ENCODE data around the gene HELT.
"Not testable (repeated sequence)": the region's sequence is repeated elsewhere in the genome, so short reads cannot be mapped to it uniquely, and the experiment has no call there.

HELT gene, protein sequence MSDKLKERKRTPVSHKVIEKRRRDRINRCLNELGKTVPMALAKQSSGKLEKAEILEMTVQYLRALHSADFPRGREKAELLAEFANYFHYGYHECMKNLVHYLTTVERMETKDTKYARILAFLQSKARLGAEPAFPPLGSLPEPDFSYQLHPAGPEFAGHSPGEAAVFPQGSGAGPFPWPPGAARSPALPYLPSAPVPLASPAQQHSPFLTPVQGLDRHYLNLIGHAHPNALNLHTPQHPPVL

DNA sequence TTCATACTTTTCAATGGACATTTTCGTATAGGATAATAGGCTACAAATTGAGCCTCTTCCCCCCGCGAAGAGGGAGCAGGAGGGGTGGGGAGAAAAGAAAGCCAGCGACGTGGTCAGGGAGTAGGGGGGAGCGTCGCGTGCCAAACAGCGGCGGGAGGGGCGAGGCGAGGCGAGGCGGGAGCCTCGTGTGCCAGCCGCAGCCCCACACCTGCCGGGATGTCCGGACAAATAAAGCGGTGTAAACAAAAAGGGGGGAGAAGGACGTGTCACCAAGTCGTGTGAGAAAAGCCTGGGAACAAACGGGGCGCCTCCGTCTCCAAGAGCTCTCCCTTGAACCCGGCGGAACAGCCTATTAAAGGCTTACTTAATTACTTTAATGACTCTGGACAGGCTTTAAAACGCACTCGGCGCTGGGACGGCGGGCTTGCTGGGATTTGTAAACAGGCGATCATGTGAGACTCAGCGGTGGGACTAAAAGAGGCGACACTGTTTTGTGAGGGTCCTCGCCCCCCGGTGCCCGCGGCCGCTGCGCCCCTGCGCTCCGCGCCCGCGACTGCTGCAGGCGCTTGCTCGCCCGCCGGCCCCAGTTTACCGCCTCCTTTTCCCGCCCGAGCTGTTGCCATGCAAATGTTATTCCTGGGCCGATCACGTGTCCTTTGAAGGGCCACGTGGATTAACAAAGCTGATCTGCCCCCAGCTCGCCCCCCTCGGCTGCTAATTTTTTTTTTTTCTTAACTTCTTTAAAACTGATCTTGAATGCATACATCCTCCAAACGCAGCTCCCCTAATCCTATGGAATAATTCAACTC lies at the start of gene HELT:
TSS of gene HELT (plus strand) at position 527 of the 809 bp plus-strand sequence. CDS start 439 bp downstream, outside the sequence.
- no peak for DNase-seq (ENCODE audit: low read depth)

DNA sequence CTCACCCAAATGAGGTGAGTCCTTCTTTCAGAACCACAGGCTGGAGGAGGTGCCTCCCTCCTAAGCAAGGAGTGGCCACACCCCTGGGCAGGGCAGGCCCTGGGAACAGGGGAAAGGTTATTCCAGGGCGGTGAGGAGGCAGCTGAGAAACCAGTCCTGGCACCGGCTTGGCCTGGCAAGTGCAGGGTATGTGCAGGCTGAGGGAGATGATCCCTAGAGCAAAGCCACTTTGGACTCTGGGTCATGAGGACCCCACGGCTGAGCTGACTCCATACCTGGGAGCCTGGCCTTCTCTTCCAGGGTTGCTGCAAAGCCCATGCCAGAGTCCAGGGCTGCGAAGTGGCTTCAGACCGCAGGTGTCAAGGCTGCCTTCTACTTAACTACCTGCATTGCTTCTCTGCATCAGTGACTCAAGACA lies 49.5 kb upstream of the HELT start:
- DNase-seq (ENCODE audit: low read depth) = no peak

DNA sequence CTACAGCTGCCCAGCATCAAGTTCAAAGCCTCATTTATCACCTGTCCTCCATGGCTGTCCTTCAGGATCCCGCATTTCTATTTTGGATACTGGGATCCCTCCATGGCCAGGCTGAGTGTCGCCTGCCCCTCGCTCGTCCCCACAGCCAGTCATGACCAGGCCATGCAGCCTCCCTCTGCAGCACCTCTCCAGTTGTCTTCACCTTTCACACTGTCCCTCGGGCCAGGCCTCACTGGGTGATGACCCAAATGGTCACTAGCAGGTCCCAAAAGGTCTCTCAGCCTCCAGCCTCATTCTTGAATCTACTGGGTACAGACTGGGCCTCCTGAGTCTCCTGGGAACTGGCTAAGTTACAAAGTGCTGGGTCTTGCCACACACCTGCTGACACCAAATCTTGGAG lies 48.7 kb upstream of the HELT start:
- DNase-seq (ENCODE audit: low read depth) = no peak

DNA sequence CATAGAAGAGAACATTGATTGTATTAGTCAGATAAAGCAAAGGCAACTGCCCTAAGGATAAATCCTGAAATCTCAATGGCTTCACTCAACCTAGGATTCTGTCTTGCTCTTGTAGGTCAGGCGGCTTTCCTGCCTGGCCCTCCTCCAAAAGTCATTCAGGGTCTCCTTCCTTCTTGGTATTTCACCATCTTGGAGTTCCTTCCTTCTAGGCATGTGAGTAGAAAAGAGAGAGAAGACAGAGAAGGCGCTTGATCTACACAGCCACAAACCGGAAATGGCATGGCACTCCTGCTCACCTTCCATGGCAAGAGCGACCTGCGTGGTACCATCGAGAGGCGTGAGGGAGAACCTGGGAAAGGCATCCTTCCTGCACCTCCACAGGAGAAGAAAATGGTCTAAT lies 45.3 kb upstream of the HELT start:
- DNase-seq (ENCODE audit: low read depth) = no peak

DNA sequence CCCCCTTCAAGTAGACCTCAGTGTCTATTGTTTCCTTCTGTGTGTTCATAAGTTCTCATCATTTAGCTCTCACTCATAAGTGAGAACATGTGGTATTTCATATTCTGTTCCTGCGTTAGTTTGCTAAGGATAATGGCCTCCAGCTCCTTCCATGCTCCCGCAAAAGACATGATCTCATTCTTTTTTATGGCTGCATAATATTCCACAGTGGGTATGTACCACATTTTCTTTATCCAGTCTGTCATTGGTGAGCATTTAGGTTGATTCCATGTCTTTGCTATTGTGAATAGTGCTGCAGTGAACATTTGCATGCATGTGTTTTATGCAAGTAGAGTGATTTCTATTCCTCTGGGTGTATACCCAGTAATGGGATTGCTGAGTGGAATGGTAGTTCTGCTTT lies 41.9 kb upstream of the HELT start:
- not testable (repeated sequence) for DNase-seq (ENCODE audit: low read depth)

DNA sequence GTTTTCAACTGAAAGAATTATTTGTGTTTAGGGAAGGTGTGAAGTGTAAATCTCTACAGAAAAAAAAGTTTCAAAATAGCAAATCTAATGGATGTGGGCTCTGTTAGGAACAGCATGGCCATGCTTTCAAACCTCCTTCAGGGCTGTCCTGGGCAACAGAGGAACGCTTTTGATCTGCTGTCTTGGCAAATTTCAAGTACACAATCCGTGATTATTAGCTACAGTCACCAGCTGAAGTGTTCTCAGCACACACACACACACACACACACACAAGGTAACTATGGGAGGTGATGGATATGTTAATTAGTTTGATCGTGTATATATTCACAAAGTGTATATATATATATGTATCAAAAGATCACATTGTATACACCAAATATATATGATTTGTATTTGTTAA lies 40.5 kb upstream of the HELT start:
- no peak for DNase-seq (ENCODE audit: low read depth)

DNA sequence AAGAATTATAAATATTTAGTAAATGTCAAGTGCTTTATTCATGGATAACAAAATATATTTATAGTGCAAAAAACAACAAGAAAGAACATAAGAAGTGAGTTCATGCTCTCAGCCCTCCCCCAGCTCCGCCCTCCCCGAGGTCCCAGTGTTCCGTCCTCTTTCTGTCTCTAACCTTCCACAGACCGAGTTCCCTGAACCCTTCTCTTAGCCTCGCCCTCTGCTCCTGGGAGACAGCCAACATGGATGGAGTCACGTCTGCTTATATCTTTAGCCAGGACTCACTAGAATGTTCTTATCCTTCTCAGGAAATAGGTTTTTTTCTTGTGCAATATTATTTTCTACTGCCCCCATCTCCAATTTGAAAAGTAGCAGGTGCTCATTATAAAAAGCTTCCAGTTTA lies 40.1 kb upstream of the HELT start:
- no peak for DNase-seq (ENCODE audit: low read depth)

DNA sequence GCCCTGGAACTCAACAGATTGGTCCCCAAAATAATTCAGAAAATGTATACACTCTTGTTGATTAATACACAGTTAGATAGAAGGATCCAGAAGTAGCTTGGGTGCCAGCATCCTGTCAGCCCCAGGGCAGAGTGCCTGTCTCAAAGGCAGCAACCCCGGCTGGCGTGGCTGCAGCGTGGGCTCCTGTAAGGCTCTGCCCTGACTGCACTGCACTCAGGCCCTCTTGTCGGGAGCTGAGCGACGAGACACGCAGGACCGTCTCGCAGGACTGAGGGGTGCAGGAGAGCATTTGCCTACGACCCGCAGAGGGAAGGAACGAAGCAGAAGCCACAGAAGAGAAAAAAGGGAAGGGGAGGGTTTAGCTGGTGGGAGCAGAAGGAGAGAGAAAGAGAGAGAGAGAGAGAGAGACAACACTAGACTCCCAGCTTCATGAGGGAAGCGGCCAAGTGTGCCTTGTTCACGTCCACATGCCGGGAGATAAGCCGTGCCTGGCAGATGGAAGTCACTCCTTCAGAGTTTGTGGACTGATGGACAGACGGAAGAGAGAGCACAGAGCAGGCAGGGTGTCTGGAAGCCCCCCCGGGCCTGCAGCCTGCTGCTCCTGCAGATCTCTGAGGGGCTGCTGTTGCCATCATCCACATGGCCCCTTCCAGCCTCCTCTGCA lies 38.7 kb upstream of the HELT start:
- no peak for DNase-seq (ENCODE audit: low read depth)

DNA sequence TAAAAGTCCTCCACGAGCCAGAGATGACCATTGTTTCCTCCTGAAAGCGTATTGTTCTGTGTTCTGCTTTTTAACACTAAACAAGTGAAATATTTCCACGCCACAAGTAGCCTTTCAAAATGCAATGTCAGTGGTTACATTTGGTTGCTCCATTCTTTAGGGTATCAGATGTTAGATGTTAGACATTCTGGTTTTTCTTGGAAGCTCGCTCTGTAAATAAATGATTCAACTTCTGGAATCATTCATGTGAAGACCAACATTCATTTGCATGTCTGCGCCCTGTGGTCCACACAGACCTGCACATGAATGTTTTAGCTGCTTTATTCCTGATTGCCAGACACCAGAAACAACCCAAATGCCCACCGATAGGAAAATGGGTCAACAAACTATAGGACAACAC lies 38.0 kb upstream of the HELT start:
- no peak for DNase-seq (ENCODE audit: low read depth)

DNA sequence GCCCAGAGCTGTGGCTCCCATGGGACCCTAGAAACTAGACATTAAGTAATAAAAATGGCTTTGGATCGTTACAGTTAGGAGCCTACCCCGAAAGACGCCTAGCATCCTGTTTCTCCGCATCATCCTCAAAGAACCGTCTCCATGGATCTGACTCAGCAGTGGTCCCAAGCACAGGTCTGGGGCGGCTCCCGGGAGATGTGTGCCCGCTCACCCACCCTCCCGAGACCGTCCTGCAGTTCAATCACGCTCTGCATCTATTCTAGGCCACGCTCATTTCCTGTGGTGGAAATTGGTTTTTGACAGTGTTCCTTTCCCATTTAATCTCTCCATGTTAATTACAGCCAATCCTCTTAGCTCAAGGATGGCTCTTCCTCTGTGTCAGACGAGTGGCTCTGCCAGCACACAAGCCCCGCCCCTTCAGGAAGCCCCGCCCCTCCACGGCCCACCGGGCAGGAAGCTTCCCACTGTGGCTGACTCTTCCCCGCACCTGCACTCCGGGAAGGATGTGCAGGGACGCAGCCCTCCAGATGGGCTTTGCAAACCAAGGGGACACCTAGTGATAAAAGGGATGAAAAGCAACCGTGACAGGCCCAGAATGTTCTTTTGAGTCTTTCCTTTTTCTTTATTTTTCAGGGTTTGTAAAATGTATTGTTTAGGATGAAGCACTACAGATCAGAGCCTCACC lies 34.5 kb upstream of the HELT start:
- peak; percentile 27 for DNase-seq (ENCODE audit: low read depth)

DNA sequence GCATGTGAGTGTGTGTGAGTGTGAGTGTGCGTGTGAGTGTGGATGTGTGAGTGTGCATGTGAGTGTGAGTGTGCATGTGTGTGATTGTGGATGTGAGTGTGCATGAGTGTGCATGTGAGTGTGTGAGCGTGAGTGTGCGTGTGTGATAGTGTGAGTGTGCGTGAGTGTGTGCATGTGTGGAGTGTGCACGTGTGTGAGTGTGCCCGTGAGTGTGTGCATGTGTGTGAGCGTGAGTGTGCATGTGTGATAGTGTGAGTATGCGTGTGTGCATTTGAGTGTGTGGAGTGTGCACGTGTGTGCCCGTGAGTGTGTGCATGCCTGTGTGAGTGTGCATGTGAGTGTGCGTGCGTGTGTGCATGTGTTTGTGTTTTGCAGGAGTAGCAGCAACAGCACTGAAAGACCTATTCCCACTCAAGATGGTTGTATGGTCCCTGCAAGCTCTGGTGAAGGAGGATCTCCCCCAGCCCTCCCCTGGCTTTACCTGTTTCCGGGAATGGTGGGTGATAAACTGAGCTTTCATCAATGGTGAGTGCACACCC lies 30.7 kb upstream of the HELT start:
- no peak for DNase-seq (ENCODE audit: low read depth)

DNA sequence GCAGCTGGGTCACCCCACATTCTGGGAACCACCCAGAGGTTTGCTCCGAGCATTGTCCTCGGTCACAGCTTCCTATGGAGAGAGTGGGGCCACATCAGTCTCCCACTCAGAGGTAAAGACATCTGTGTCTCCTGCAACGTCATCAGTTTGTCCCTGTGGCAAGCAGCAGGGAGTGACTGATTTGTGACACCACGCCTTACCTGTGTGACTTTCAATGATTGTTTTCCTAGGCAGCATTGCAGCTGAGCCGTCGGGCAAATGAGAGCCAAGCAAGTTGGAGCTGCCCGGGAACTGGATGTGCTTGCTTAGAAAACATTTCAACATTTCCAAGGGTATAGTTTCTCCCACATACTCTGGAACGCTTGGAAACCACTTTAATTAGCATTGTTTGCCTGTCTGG lies 29.7 kb upstream of the HELT start:
- no peak for DNase-seq (ENCODE audit: low read depth)

DNA sequence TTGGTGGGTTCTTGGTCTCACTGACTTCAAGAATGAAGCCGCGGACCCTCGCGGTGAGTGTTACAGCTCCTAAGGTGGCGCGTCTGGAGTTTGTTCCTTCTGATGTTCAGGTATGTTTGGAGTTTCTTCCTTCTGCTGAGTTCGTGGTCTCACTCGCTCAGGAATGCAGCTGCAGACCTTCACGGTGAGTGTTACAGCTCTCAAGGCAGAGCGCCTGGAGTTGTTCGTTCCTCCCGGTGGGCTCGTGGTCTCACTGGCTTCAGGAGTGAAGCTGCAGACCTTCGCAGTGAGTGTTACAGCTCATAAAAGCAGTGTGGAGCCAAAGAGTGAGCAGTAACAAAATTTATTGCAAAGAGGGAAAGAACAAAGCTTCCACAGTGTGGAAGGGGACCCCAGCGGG lies 29.0 kb upstream of the HELT start:
- not testable (repeated sequence) for DNase-seq (ENCODE audit: low read depth)

DNA sequence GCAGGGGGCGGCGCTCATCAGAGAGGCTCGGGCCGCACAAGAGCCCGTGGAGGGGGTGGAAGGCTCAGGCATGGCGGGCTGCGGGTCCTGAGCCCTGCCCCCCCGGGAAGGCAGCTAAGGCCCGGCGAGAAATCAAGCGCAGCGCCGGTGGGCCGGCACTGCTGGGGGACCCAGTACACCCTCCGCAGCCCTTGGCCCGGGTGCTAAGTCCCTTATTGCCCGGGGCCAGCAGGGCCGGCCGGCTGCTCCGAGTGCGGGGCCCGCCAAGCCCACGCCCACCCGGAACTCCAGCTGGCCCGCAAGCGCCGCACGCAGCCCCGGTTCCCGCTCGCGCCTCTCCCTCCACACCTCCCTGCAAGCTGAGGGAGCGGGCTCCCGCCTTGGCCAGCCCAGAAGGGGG lies 28.2 kb upstream of the HELT start:
- DNase-seq (ENCODE audit: low read depth) = not testable (repeated sequence)

DNA sequence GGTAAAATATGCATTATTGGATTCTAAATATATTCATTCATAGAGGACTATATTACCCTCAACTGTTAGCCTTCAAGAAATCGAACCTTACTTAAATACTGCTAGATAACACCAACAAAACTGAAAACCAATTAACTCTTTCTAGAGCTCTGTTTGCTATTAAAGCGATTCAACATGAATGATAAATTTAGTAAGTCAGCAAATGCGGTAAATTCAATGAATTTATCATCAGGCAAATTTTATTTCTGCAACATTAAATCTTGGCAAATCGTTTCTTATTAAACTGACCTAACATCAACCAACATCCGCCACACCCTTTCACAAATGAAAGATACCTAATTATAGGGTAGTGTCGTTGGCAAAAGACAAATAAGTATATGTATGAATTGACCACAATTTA lies 26.4 kb upstream of the HELT start:
- DNase-seq (ENCODE audit: low read depth) = no peak

DNA sequence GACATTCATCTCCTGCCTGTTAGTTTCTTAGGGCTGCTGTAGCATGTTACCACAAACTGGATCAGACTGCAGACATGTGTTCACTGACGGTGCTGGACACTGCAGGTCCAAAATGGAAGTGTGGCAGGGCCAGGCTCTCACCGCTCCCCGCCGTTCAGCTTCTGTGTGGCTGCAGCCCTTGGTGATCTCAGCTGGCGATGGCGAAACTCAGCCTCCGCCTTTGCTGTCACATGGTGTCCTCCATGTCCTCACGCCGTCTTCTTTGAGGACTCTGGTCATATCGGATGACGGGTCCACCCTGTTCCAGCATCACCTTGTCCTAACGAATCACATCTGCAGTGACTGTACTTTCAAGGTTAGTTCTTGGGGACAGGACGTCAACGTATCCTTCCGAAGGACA lies 25.9 kb upstream of the HELT start:
- no peak for DNase-seq (ENCODE audit: low read depth)

DNA sequence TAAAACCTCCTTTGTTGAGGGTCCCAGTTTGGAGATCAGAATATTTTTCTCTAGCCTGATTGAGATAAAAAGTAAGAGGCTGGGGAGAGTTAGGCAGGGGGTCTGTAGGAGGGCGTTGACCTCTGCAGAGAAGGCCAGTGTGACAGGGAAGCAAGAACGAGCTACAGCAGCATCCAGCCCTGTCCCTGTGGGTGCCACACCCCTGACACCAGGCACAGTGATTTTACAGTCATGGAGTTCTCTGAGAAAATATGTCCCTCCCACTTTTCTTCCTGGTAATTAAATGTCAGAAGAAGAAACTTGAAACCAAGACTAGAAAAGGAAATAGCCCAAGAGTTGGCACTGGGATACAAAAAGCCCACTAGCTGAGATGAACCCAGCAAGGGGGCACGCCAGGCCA lies 25.0 kb upstream of the HELT start:
- no peak for DNase-seq (ENCODE audit: low read depth)

DNA sequence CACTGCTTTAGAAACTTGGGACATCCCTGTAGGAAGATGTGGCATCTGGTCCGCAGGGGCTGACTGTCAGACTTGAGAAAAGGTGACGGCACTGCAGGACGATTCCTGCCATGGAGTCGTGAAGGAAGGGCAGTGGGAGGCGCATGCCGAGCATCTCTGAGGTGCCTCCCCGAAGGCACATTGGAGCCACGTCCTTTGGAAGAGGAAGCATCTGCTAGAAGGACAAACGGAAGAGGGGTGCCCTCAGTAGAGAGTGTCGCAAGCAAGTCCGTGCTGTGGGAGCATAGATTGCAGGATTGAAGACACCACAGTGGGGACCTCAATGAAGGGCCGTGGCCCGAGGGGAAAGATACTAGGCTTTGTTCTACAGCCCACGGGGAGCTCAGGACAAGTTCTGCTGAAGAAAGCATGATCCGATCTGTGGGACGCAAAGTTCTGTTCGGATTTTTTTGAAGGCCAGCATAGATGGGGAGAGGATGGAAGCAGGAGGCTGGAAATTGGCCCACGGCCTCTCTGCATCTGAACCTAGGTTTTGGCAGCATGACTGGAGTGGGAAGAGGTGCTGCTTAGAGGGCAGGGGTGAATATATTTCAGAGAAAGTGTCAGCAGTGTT lies 24.2 kb upstream of the HELT start:
- DNase-seq (ENCODE audit: low read depth) = no peak

DNA sequence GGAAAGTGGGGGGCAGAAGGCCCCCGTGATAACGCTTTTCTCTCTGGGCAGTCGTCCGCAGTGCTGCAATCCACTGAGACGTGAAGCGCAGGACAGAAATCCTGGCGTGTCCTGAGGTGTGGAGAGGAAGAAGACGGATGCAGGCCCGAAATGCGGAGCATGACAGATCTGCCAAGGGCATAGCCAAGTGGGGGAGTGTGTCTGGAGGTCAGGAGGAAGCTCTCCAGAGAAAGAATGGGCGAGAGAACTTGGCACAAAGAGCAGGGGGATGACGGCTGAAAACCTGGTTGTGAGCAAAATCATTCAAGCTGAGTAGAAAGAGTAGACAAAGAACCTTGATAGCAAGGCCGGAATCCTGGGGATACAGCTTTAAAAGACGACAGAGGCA lies 23.7 kb upstream of the HELT start:
- no peak for DNase-seq (ENCODE audit: low read depth)

DNA sequence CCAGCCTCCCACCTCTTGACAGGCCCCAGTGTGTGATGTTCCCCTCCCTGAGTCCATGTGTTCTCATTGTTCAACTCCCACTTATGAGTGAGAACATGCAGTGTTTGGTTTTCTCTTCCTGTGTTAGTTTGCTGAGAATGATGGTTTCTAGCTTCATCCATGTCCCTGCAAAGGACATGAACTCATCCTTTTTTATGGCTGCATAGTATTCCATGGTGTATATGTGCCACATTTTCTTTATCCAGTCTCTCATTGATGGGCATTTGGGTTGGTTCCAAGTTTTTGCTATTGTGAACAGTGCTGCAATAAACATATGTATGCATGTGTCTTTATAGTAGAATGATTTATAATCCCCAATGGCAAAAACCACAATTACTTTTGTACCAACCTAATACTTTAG lies 20.6 kb upstream of the HELT start:
- DNase-seq (ENCODE audit: low read depth) = not testable (repeated sequence)

DNA sequence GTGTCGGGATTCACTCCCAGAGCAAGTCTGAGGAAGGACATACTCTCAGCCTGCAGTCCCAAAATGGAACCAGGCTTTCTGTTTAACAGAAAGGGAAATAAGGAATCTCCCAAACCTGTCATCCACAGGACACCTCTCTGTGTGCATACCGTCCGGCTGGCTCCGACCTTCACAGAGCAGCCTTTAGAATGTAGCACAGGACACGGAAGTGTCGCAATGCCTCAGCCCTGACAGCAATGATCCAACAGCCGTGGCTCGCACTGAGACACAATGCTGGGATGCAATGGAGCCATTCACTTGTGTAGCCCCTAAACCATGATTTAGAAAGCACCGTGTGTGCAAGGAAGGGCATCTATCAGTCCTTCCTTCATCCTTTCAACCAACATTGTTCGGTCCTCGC lies 15.5 kb upstream of the HELT start:
- no peak for DNase-seq (ENCODE audit: low read depth)
